GM18868 (cell line): ENCODE results near the gene MARCHF3.
"Not testable (repeated sequence)": the region's sequence is repeated elsewhere in the genome, so short reads cannot be mapped to it uniquely, and the experiment has no call there.

Experiments used
- ATAC-seq: cut with Tn5 transposase; IDR thresholded peaks from one replicate; pipeline ENCODE4 v1.9.1; 2021; ENCODE audit warnings: mild to moderate bottlenecking, moderate library complexity; ENCODE audit not compliant: unreplicated experiment

Gene MARCHF3

DNA sequence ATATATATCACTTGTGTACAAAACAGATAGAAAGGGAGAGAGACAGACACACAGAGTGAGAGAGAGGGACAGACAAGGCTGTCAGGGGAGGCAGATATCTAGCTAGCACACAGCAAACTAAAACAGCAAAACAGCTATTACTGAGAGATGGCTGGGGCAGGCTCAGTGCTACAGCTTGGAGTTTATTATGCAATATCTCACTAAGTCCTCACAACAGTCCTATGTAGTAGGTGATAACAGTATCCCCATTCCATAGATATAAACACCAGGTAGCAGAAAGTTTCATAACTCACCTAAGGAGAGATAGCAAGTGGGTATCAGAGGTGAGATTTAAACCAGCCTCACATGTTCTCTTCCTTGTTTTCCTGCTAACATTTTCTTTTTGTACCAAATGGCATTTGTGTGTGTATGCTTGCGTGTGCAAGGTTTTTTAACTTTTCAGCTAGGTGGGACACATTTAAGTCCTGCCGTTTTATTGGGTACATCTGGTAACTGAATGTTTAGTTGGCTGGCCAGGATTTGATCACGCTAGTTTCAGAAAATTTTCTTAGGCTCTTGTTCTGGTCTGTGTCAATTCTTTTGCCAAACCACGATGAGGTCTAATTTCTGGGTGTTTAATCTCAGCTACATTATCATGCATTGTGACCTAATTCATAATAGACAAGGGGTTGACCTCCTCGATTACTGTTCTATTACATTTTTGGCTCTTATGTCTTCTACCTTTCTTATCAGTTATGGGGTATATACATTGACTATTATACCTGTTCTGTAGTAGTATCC lies 148.3 kb downstream of the MARCHF3 start:
- ATAC-seq, result no peak

- no peak for ATAC-seq
These were observed 151.7 kb downstream of the MARCHF3 start for GRCh38 chr5:126878634-126879033.

GRCh38 chr5:126878085-126878484 lies 152.3 kb downstream of the MARCHF3 start:
- ATAC-seq, result no peak

DNA sequence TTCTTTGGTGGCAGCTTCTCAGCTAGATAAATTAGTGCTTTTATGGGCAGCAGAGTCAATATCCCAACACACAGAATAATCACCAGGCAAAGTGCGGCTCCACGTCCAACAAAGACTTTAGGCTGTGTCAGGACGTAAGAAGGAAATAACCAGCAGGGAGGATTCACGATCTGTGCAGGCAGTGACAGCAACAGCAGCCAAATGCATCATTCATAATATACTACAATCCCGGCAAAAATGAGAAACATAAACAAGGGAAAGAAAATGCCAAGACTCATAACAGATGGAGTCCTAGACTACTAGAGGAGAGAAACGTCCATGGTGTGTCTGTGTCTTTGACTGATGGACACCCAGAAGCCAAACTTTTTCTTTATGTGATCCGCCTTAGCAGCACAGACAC lies 152.8 kb downstream of the MARCHF3 start:
- no peak for ATAC-seq

DNA sequence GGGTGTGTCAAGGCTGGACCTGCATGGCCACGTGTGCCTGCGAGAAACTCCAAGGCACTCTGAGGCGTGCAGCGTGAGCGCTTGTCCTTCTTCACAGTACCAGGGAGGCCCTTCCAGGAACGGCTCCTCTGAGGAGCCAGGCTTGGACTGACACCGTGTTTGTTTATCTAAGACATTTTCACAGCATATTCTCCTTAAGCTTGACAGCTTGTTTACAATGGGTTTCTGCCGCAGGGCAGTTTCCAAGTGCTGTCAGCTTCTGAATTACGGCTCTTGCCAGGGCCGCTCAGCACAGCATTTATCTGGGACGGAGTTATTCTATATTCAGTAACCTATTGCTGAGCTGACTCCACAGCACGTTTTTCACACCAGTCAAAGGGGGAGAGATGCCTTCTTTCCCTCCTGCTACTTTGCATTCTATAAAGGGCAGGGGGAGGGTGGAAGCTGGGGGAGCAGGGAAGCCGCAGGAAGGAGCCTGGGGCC lies 155.0 kb downstream of the MARCHF3 start:
- no peak for ATAC-seq

DNA sequence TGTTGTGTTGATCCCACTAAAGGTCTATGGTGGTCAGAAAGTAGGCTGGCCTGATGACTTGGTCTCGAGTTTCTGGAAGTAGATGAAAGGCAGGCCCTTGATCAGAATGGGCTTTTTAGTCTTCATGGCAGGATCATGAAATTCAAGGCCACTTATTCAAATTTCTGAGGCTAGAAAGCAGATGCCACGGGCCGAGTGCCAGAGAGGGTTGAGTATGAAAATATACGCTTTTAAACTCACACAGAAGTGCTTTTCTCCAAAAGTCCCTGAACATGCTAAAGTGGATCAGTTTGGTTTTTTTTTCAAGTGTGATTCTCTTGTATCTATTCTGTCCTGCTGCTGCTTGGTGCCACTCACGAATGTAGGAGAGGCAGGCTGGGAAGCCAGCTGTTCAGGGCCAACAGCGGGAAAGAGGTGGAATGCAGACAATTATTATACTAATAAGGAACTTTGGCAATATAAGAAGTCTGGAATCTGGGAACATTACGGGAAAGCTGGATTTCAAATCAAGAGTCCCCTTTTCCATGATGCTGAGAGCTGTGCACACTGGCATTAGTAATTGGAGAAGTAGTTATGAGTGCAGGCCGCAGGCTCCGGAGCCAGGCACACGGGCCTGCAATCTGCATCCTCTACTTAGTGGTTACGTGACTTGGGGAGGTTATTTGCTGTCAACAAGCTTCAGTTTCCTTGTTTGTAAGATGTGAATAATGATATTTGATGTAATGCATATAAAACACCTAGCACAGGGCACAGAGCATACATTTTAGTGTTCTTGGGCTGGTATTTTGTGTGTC lies 157.6 kb downstream of the MARCHF3 start:
- ATAC-seq, result no peak

- ATAC-seq, result no peak
These were observed 158.9 kb downstream of the MARCHF3 start for GRCh38 chr5:126871441-126871840.

DNA sequence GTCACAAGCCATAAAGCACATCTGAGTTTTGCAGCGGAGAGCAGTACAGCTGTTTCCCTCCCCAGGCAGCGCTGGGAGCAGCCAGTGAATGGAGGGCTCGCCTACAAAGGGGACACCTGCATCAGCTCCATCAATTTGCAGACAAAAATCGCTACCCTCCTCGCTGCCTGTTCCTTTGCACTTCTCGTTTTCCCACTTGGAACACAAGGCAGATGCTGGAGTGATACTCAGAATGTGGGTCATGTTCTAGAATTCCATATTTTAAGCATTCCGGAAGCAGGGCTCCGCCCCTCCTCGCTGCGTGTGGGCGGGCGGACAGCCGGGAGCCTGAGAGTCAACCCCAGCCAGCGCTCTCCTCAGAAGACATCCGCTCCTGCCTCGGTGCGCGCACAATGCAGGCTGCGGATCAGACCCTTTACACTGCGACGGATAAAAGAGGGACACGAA lies 161.3 kb downstream of the MARCHF3 start:
- peak; percentile 73 for ATAC-seq

GRCh38 chr5:126868338-126869004 lies 161.9 kb downstream of the MARCHF3 start:
- ATAC-seq, result no peak

DNA sequence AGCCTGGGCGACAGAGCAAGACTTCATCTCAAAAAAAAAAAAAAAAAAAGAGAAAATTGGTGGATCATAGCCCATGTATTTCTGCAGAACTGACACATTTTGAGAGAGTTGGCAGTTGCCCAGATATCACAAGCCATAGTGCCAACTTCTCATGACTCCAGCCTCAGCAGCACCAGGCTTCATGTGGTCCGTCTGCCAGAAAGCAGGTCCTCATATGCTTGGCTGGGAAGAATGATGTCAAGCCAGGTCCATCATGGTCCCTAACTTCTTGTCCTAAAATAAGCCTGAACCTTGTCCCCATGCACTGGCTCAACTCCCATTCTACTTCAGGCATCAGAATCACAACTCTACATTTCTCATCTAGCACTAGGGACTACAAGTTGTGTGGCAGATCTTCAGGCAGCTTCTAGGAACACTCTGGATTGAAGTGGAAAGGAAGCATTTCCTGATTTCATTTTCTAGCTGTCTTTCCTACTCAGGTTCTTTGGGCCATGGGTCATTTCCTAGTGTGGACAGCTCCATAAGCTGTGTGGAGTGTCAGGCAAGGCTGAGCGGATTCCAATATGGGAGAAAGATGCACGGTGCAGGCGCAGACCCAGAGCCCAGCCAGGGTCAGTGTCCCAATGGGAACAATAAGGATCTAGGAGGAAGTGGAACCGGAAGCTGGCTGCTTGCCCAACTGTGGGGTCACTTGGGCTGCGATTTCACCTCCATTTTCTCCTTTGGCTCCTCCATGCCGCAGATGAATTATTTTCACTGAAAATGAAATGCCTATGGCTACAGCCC lies 163.3 kb downstream of the MARCHF3 start:
- ATAC-seq, result no peak

DNA sequence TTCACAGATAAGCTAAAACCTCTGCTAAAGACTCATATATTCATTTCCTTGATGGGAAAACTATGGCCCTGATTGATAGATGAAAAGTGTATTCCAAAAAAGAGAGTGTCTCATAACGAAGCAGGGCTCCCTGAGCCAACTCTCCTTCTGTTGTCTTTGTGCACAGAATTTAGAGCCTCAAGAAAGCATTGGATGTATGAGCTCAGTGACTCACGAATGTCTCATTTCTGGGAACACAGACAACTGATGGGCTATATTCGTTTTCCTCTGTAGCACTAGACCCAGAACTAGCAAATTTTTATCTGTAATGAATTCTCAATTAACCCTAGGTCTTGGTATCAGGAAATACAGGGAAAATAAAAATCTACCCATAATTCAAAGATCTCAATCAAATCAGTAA lies 165.1 kb downstream of the MARCHF3 start:
- no peak for ATAC-seq

DNA sequence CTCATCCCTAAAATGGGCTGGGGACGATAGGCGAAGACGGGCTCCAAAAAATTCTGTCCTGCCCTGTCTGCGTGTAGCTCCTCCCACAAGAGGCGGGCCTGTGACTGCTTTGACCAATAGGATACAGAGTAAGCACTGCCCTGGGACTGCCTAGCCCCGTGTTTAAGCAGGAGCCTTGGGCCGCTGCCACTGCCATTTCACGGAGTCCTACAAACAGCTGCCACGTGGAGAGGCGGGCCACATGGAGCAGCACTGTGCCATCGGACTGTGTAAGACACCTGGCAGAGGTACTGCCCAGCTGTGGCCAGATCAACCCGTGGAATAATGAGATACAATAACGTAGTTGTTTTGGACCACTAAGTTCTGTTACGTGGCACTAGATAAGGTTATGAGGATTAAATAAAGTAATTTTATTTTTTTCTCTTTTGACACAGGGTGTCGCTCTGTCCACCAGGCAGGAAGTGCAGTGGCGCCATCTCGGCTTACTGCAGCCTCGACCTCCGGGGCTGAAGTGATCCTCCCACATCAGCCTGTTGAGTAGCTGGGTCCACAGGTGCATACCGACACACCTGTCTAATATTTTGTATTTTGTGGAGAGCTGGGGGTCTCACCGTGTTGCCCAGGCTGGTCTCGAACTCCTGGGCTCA lies 166.2 kb downstream of the MARCHF3 start:
- no peak for ATAC-seq

GRCh38 chr5:126863402-126863801 lies 167.0 kb downstream of the MARCHF3 start:
- no peak for ATAC-seq

GRCh38 chr5:126858441-126858840 lies 171.9 kb downstream of the MARCHF3 start:
- ATAC-seq, result no peak

- ATAC-seq, result no peak
These were observed 172.6 kb downstream of the MARCHF3 start for GRCh38 chr5:126857472-126858410.

DNA sequence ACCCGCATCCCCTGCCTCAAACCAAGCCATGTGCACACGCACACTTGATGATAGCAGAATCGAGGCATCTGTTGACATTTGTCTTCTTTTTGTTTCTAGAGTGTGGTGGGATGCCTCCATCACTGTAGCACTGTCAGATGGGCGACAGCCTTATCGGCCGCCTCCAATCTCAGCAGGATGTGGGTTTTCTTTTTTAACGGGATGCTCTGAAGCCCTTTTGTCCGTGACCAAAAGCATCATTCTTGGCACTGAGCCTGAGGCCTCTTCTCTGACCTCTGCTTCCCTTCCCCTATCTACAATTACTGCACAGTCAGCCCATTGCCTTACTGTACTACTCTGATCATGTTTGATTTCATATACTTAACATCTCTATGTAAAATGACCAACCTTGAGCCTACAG lies 175.1 kb downstream of the MARCHF3 start:
- ATAC-seq, result no peak

- no peak for ATAC-seq
These were observed 175.7 kb downstream of the MARCHF3 start for GRCh38 chr5:126854526-126855110.

DNA sequence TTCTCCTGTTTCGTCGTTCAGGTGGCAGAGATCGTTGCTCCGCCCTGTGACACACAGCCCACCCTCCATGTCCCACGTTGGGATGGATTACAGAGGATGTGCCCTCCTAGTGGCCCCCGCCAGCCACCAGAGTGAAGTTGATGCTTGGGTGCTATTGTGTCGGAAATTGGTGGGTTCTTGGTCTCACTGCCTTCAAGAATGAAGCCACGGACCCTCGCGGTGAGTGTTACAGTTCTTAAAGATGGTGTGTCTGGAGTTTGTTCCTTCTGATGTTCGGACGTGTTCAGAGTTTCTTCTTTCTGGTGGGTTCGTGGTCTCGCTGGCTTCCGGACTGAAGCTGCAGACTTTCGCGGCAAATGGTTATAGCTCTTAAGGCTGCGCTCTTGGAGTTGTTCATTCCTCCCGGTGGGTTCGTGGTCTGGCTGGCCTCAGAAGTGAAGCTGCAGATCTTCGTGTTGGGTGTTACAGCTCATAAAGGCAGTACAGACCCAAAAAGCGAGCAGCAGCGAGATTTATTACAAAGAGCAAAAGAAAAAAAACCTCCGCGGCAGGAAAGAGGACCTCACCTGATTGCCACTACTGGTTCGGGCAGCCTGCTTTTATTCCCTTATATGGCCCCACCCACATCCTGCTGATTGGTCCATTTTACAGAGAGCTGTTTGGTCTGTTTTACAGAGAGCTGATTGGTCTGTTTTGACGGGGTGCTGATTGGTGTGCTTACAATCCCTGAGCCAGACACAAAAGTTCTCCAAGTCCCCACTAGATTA lies 176.6 kb downstream of the MARCHF3 start:
- not testable (repeated sequence) for ATAC-seq
